HG02970 (cell line): ENCODE results near the gene GTF2I.
"Not testable (repeated sequence)": the region's sequence is repeated elsewhere in the genome, so short reads cannot be mapped to it uniquely, and the experiment has no call there.

Experiments used
- ATAC-seq: cut with Tn5 transposase; IDR thresholded peaks from one replicate; pipeline ENCODE4 v1.9.1; 2021; ENCODE audit warnings: mild to moderate bottlenecking, moderate library complexity, moderate number of reproducible peaks; ENCODE audit not compliant: unreplicated experiment, low FRiP score

Gene GTF2I

DNA sequence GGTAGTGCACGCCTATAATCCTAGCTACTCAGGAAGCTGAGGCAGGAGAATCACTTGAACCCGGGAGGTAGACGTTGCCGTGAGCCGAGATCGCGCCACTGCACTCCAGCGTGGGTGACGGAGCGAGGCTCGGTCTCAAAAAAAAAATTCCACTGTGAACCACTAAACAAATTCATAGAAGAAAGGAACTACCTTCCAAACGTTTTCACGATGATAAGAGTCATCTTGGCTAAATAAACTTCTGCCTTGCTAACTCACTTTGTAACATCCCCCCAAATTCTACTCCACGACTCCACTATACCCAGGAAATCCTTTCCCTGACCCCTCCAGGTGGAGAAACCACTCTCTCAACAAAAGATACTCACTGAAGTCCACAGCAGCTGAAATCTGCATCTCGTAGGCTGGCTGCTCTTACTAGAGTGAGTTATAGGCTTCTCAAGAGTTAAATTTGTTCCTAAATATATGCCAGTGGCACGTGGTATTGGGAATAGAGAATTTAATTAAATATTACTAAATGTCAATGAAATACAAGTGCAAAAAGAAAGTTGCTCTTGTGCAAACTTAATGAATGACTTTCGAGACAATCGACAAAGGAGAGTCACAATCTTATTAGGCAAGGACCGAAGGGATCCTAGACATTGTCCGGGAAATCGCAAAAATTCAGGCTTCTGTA lies 1.6 kb upstream of the GTF2I start:
- ATAC-seq, result no peak

DNA sequence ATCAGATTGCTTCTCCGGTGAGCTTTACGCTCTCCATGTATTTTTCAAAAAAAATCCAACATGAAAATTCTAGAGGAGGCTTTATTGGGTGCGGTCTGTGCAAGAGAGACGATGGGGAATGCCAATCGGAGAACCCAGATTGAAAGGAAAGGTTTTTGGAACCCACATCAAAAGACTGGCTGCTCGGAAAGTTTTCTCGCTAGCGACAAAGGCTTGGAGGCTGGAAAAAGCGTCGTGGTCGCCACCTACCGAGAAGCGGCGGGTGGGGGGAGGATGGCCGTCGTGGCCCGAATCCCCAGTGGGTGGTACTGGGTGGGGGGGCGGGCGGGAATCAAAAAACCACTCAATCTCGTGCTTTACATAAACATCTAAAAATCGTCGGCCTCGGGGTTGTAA lies 1.1 kb upstream of the GTF2I start:
- no peak for ATAC-seq

DNA sequence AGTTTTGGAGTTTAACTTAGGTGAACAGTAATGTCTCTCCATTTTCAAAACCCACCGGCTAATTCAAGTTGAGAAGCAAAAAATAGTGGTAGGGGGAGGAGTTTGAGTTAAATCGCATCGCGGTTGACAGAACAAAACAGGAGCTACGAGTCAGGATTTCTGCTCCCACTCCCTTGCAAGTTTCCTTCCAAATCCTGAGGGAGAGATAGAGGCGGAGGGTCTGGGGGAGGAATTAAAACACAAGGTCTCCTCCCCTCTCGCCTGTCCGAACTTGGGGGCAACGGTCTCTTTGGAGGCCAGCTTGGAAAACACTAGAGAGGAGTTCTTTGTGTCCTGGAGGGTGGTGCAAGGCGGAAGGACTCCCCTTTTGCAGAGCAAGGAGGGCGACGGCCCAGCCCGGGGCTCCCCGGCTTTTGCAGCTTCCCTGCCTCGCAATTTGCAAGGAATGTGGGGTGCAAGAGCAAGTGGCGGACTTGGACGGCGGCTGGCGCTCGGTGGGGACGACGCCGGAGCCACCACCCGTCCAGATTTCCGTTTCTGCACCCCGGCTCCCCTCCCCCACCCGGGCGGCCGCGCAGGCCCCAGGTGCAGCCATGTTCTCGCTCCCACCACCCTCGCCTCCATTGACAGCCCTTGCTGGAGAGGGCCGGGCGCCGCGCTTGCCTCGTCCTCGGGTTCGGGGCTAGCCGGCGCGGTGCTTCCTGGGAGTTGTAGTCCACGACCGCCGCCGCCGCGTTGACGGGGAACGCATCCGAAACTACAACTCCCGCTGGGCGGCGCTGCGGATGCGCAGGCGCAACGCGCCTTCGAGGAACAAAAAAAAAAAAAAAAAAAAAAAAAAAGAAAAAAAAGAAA lies 454 bp upstream of the GTF2I start:
- peak; percentile 61 for ATAC-seq

- ATAC-seq, result peak; percentile 56
Observed at GRCh38 chr7:74658178-74659004, 873 bp downstream of the GTF2I start.

GRCh38 chr7:74660202-74660601 lies 2.7 kb downstream of the GTF2I start:
- ATAC-seq, result not testable (repeated sequence)

DNA sequence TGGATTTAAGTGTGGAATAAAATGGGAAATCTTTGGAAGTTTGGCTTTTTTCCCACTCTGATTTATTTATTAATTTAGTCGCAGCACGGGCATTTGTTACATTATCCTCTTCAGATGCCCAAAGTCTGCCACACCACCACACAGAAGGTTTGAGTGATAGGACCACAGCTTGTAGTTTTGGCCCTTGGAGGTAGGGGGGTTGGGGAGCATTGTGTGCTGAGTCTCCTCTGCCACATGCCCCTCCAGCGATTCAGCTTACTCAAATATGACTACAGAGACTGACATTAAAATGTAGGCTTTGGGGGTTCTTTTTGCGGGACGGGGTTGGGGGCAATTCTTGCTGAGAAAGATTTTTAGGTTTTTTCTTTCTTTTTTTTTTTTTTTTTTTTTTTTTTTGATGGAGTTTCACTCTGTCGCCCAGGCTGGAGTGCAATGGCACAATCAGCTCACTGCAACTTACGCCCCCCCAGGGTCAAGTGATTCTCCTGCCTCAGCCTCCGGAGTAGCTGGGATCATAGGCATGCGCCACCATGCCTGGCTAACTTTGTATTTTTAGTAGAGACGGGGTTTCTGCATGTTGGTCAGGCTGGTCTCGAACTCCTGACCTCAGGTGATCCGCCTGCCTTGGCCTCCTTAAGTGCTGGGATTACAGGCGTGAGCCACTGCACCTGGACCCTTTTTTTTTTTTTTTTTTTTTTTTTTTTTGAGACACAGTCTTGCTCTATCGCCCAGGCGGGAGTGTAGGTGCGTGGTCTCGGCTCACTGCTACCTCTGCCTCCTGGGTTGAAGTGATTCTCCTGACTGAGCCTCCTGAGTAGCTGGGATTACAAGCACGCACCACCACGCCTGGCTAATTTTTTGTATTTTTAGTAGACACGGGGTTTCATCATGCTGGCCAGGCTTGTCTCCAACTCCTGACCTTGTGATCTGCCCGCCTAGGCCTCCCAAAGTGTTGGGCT lies 4.6 kb downstream of the GTF2I start:
- not testable (repeated sequence) for ATAC-seq

GRCh38 chr7:74665296-74665938 lies 7.9 kb downstream of the GTF2I start:
- ATAC-seq, result no peak

DNA sequence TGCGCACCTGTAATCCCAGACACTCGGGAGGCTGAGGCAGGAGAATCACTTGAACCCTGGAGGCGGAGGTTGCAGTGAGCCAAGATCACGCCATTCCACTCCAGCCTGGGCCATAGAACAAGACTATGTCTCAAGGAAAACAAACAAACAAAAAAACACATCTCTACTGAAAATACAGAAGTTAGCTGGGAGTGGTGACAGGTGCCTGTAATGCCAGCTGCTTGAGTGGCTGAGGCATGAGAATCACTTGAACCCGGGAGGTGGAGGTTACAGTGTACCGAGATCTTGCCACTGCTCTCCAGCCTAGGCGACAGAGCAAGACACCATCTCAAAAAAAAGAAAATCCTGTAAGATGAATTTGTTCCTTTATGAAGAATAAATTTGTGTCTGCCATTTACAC lies 9.5 kb downstream of the GTF2I start:
- ATAC-seq, result not testable (repeated sequence)

DNA sequence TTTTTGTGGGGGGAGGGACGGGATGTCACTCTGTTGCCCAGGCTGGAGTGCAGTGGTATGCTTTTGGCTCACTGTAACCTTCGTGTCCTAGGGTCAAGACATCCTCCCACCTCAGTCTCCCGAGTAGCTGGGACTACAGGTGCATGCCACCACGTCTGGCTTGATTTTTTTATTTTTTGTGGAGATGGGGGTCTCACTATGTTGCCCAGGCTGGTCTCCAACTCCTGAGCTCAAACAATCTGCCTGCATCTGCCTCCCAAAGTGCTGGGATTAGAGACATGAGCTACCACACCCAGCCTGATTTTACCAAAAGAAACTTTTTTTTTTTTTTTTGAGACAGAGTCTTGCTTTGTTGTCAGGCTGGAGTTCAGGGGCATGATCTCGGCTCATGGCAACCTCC lies 10.0 kb downstream of the GTF2I start:
- ATAC-seq, result not testable (repeated sequence)

DNA sequence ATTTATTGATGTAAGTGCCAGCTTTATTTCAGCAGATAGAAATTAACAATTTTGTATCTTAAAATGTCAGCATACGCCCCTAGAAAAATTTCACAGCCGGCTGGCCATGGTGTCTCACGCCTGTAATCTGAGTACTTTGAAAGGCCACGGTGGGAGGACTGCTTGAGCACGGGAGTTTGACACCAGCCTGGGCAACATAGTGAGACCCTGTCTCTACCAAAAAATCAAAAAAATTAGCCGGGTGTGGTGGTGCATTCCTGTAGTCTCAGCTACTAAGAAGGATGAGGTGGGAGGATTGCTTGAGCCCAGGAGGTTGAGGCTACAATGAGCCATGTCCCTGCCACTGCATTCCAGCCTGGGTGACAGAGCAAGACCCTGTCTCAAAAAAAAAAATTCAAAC lies 14.1 kb downstream of the GTF2I start:
- no peak for ATAC-seq

GRCh38 chr7:74672343-74672915 lies 14.9 kb downstream of the GTF2I start:
- no peak for ATAC-seq

- ATAC-seq, result no peak
Observed at GRCh38 chr7:74674166-74674565, 16.6 kb downstream of the GTF2I start.

GRCh38 chr7:74682829-74683228 lies 25.3 kb downstream of the GTF2I start:
- ATAC-seq, result no peak

- ATAC-seq, result no peak
Observed at GRCh38 chr7:74683799-74684198, 26.3 kb downstream of the GTF2I start.

GRCh38 chr7:74684473-74684872 lies 27.0 kb downstream of the GTF2I start:
- ATAC-seq, result no peak

GRCh38 chr7:74684921-74685320 lies 27.4 kb downstream of the GTF2I start:
- ATAC-seq, result no peak

- ATAC-seq, result no peak
Observed at GRCh38 chr7:74690474-74690873, 33.0 kb downstream of the GTF2I start.

DNA sequence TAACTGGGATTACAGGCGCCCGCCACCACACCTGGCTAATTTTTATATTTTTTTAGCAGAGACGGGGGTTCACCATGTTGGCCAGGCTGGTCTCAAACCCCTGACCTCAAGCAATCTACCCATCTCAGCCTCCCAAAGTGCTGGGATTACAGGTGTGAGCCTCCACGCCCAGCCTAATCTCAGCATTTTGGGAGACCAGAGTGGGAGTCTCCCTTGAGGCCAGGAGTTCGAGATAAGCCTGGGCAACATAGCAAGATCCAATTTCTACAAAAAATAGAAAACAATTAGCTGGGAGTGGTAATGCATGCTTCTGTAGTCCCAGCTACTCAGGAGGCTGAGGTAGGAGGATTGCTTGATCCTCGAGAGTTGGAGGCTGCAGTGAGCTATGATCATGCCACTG lies 46.9 kb downstream of the GTF2I start:
- not testable (repeated sequence) for ATAC-seq

DNA sequence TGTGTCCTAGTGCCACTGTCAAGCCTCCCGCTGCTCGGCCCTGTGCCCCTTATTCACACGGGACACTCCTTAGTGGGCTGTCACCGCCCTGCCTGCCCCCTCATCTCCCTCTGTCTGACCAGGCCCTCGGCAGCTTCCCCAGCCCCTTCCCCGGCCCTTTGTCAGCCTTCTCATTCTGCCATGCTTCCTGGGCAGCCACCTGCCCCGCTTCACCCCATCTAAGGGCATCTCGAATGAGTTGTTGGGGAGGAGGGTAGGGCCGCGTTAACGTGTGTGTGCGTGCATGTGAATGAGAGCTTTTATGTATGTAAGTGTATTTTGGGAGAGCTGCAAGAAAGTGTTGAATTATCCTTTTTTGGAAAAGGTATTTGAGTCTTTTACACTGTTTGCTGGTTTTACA lies 49.7 kb downstream of the GTF2I start:
- ATAC-seq, result no peak
